ENCODE measurements around the gene COX4I1.

COX4I1 gene

GRCh38 chr16:85808926-85809325 is 9.4 kb downstream of the COX4I1 start:
- TF ChIP-seq NFRKB (IDR thresholded peaks at IDR 0.05) (no peak), LEF1 (IDR thresholded peaks at IDR 0.05; ENCODE audit: borderline replicate concordance) (no peak), SP1 (IDR thresholded peaks at IDR 0.05) (no peak), CTBP1 (IDR thresholded peaks at IDR 0.05; ENCODE audit: borderline replicate concordance) (no peak), FOXA1 (IDR thresholded peaks at IDR 0.05) (no peak), TARDBP (IDR thresholded peaks at IDR 0.05) (no peak)
- TF ChIP-seq, protein P1, sequence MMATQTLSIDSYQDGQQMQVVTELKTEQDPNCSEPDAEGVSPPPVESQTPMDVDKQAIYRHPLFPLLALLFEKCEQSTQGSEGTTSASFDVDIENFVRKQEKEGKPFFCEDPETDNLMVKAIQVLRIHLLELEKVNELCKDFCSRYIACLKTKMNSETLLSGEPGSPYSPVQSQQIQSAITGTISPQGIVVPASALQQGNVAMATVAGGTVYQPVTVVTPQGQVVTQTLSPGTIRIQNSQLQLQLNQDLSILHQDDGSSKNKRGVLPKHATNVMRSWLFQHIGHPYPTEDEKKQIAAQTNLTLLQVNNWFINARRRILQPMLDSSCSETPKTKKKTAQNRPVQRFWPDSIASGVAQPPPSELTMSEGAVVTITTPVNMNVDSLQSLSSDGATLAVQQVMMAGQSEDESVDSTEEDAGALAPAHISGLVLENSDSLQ (IDR thresholded peaks at IDR 0.05), result no peak
- ChIA-PET CTCF (no interaction called here), POLR2A (interaction anchor here (1.3 kb wide), 1 partner anchor 9 kb away, joined by 3 read pairs; no protein-coding TSS in a partner anchor)
- DNase-seq (ENCODE audit: extremely low spot score), result no peak

- CTCF ChIA-PET, result interaction anchor here (0.7 kb wide), 1 partner anchor 10 kb away, joined by 3 read pairs; no protein-coding TSS in a partner anchor
- POLR2A ChIA-PET, result interaction anchor here (1.3 kb wide), 1 partner anchor 9 kb away, joined by 3 read pairs; no protein-coding TSS in a partner anchor
- DNase-seq (ENCODE audit: extremely low spot score), result no peak
- TF ChIP-seq ELF4 (IDR thresholded peaks at IDR 0.05) (no peak), NFRKB (IDR thresholded peaks at IDR 0.05) (no peak), ZNF384 (IDR thresholded peaks at IDR 0.05) (no peak), FOXM1 (IDR thresholded peaks at IDR 0.05; ENCODE audit: borderline replicate concordance) (no peak)
These were observed 10.2 kb downstream of the COX4I1 start for GRCh38 chr16:85809645-85810044.

DNA sequence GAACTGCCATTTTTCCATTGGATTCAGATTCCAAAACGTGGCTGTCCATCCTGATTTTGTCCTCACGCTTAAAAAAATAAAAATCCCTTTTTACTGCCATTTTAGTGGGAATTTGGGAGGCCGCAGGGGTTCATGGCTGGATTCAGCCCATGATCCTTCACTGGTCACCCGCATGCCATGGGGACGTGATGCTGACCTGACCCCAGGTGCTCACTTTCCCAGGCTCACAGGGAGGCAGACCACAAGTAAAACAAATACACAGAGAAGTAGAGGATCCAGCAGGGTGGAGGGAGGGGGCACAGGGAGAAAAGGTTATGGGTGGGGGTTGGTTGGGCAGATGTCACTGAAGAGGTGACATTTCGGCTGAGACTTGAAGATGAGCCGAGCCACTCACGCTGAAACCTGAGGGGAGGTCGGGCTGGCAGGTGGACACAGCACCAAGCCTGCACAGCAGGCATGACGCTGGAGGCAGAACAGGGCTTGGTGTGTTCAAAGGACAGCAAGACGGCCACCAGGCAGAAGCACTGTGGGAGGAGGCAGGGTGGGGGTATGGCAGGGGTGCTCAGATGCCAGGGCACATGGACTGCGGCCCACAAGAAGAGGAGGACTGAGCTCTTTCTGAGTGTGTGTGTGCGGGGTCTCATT is 10.7 kb downstream of the COX4I1 start:
- POLR2A ChIA-PET, result no interaction called here
- TF ChIP-seq CTBP1 (IDR thresholded peaks at IDR 0.05; ENCODE audit: borderline replicate concordance), result no peak
- TF ChIP-seq LEF1 (IDR thresholded peaks at IDR 0.05; ENCODE audit: borderline replicate concordance), result no peak
- TF ChIP-seq FOXK2 (IDR thresholded peaks at IDR 0.05), result no peak
- no peak for TF ChIP-seq SP1 (IDR thresholded peaks at IDR 0.05)
- TF ChIP-seq L3MBTL2 (conservative IDR thresholded peaks at IDR 0.05), result no peak
- no peak for TF ChIP-seq ELF4 (IDR thresholded peaks at IDR 0.05)
- TF ChIP-seq FOXA1 (IDR thresholded peaks at IDR 0.05), result no peak
- no peak for TF ChIP-seq TARDBP (IDR thresholded peaks at IDR 0.05)
- no peak for TF ChIP-seq HDGF (IDR thresholded peaks at IDR 0.05; ENCODE audit: borderline replicate concordance)
- no peak for TF ChIP-seq ZNF384 (IDR thresholded peaks at IDR 0.05)
- TF ChIP-seq NFRKB (IDR thresholded peaks at IDR 0.05), result no peak
- no peak for TF ChIP-seq FOXM1 (IDR thresholded peaks at IDR 0.05; ENCODE audit: borderline replicate concordance)
- TF ChIP-seq, protein P1 (IDR thresholded peaks at IDR 0.05), result no peak
- TF ChIP-seq ARNT (IDR thresholded peaks at IDR 0.05), result no peak
- TF ChIP-seq BHLHE40 (IDR thresholded peaks at IDR 0.05; ENCODE audit: borderline replicate concordance), result no peak
- TF ChIP-seq SUZ12 (IDR thresholded peaks at IDR 0.05), result no peak
- CTCF ChIA-PET, result interaction anchor here (0.7 kb wide), 1 partner anchor 9 kb away, joined by 3 read pairs; no protein-coding TSS in a partner anchor
- DNase-seq (ENCODE audit: extremely low spot score), result no peak

DNA sequence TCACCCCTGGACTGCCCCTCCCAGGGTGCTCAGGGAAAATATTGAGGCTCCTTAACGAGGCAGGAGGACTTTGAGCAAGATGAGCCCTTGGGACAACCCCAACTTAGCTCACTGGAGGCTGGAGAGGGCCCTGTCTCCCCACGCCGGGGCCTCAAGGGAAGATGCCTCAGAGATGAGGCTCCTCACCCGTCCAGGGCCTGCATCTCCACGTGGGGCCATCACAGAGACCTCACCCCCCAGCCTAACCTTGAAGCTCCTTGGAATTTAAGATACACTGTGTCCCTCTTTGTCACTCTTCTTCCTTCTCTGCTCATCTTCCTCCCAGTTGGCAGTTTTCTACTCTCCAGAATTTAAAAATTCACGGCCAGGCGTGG is 11.2 kb downstream of the COX4I1 start:
- DNase-seq (ENCODE audit: extremely low spot score), result no peak
- ChIA-PET CTCF (no interaction called here), POLR2A (no interaction called here)
- TF ChIP-seq FOXA1 (IDR thresholded peaks at IDR 0.05), result no peak
- TF ChIP-seq L3MBTL2 (conservative IDR thresholded peaks at IDR 0.05), result no peak
- TF ChIP-seq BHLHE40 (IDR thresholded peaks at IDR 0.05; ENCODE audit: borderline replicate concordance), result no peak
- TF ChIP-seq HDGF (IDR thresholded peaks at IDR 0.05; ENCODE audit: borderline replicate concordance), result no peak

GRCh38 chr16:85812031-85812807 is 12.7 kb downstream of the COX4I1 start:
- CTCF ChIA-PET, result interaction anchor here (1.4 kb wide), 1 partner anchor 9 kb away, joined by 6 read pairs; no protein-coding TSS in a partner anchor

More at GRCh38 chr16:85812031-85812807, 12.7 kb downstream of the COX4I1 start:
- TF ChIP-seq ARNT (IDR thresholded peaks at IDR 0.05), result no peak
- TF ChIP-seq FOXA1 (IDR thresholded peaks at IDR 0.05), result no peak
- TF ChIP-seq BHLHE40 (IDR thresholded peaks at IDR 0.05; ENCODE audit: borderline replicate concordance), result no peak
- TF ChIP-seq ZNF384 (IDR thresholded peaks at IDR 0.05), result no peak
- no peak for TF ChIP-seq SUZ12 (IDR thresholded peaks at IDR 0.05)
- TF ChIP-seq SP1 (IDR thresholded peaks at IDR 0.05), result no peak
- TF ChIP-seq FOXM1 (IDR thresholded peaks at IDR 0.05; ENCODE audit: borderline replicate concordance), result no peak
- no peak for TF ChIP-seq HDGF (IDR thresholded peaks at IDR 0.05; ENCODE audit: borderline replicate concordance)
- no peak for TF ChIP-seq TARDBP (IDR thresholded peaks at IDR 0.05)
- TF ChIP-seq, protein P1 (IDR thresholded peaks at IDR 0.05), result no peak
- TF ChIP-seq LEF1 (IDR thresholded peaks at IDR 0.05; ENCODE audit: borderline replicate concordance), result no peak
- TF ChIP-seq CTBP1 (IDR thresholded peaks at IDR 0.05; ENCODE audit: borderline replicate concordance), result no peak
- TF ChIP-seq FOXK2 (IDR thresholded peaks at IDR 0.05), result no peak
- no peak for TF ChIP-seq ELF4 (IDR thresholded peaks at IDR 0.05)
- TF ChIP-seq L3MBTL2 (conservative IDR thresholded peaks at IDR 0.05), result no peak
- no peak for TF ChIP-seq NFRKB (IDR thresholded peaks at IDR 0.05)
- POLR2A ChIA-PET, result interaction anchor here (0.6 to 1.0 kb wide), 2 partner anchors 9 to 12 kb away, joined by 3 to 4 read pairs; no protein-coding TSS in a partner anchor
- no peak for DNase-seq (ENCODE audit: extremely low spot score)

Measured in HEK293T (cell line).